B cell (primary cell): ENCODE measurements around the gene HRK. TPM values are rescaled to one million over a fixed set of nuclear protein-coding genes. Genes with fewer than 3 reads are reported as not detected.

ENCODE experiments used
- ATAC-seq: fragments of 200-7000 bp; cut with Tn5 transposase; one replicate; pipeline ENCODE4 v1.10.0; 2021; ENCODE audit warnings: low read depth, mild to moderate bottlenecking, moderate number of reproducible peaks, moderate library complexity
- CTCF ChIA-PET: fragments of 350-600 bp; sonication (Branson Sonifier 250); formaldehyde crosslinking; loops from one replicate; lab custom pipeline; 2021; ENCODE audit warnings: antibody characterized with exemption, inconsistent platforms; lab: Charles Lee
- POLR2A ChIA-PET: fragments of 350-600 bp; sonication (Branson Sonifier 250); formaldehyde crosslinking; loops from one replicate; lab custom pipeline; 2021; ENCODE audit warnings: antibody characterized with exemption; lab: Charles Lee
- DNase-seq: peaks from one replicate; pipeline ENCODE4 v3.0.0; 2013
- H2AFZ ChIP-seq: 2 replicates; pipeline ENCODE4 v1.6.1; 2012; ENCODE audit warnings: mild to moderate bottlenecking, low read depth, low read length; ENCODE audit not compliant: insufficient read depth, poor library complexity, severe bottlenecking
- H3K27ac ChIP-seq, 2 donors: 1 replicate in 1 of 2; 2 replicates in 1 of 2; pipeline ENCODE4 v1.5.1; 2012 to 2013; ENCODE audit warnings: low read length in 2 of 2, mild to moderate bottlenecking in 2 of 2, moderate library complexity in 1 of 2
- H3K27me3 ChIP-seq, 4 experiments: fragments of 200-600 bp in 1 of 4; sonication (generic) in 1 of 4; replicated peaks in 1 of 4; 1 replicate in 2 of 4; 2 replicates in 2 of 4; pipeline versions ENCODE4 v1.6.1 to v1.7.0; 2013 to 2016; ENCODE audit warnings: low read length in 3 of 4, mild to moderate bottlenecking in 2 of 4, mixed read lengths in 1 of 4, moderate library complexity in 1 of 4; ENCODE audit not compliant: insufficient read depth in 4 of 4, control insufficient read depth in 3 of 4; ENCODE audit errors: control extremely low read depth in 1 of 4
- H3K36me3 ChIP-seq, 2 experiments: replicated peaks in 1 of 2; 1 replicate in 1 of 2; 2 replicates in 1 of 2; pipeline versions ENCODE4 v1.6.1 to v1.7.1; 2013; ENCODE audit warnings: low read length in 1 of 2; ENCODE audit not compliant: insufficient read depth in 2 of 2, control insufficient read depth in 1 of 2; ENCODE audit errors: control extremely low read depth in 1 of 2, extremely low read depth in 1 of 2
- H3K4me1 ChIP-seq, 2 donors: fragments of 200-600 bp in 1 of 2; sonication (generic) in 1 of 2; 1 replicate in 1 of 2; 2 replicates in 1 of 2; pipeline versions ENCODE4 v1.5.1 to v1.6.1; 2013 to 2017; ENCODE audit warnings: low read length in 2 of 2; ENCODE audit not compliant: control insufficient read depth in 2 of 2, insufficient read depth in 2 of 2
- H3K4me2 ChIP-seq: replicated peaks from 2 replicates; pipeline ENCODE3; 2012; ENCODE audit warnings: mild to moderate bottlenecking, low read depth, low read length; ENCODE audit not compliant: poor library complexity, severe bottlenecking
- H3K4me3 ChIP-seq, 5 experiments: fragments of 200-600 bp in 1 of 5; sonication (generic) in 1 of 5; 1 replicate in 3 of 5; 2 replicates in 2 of 5; pipeline versions ENCODE4 v1.5.1 to v1.7.0; 2011 to 2016; ENCODE audit warnings: low read length in 4 of 5, mild to moderate bottlenecking in 4 of 5, low read depth in 2 of 5, control low read depth in 1 of 5, moderate library complexity in 1 of 5; ENCODE audit not compliant: insufficient read depth in 1 of 5; ENCODE audit errors: control extremely low read depth in 1 of 5, extremely low read depth in 1 of 5
- H3K79me2 ChIP-seq: fragments of 200-600 bp; sonication (generic); one replicate; pipeline ENCODE4 v1.6.0; 2016; ENCODE audit warnings: low read length; ENCODE audit not compliant: control insufficient read depth, insufficient read depth
- H3K9ac ChIP-seq: fragments of 200-600 bp; sonication (generic); 2 replicates; pipeline ENCODE4 v1.6.1; 2017; ENCODE audit warnings: mild to moderate bottlenecking, low read length, moderate library complexity
- H3K9me3 ChIP-seq, 3 donors: one replicate each; pipeline versions ENCODE4 v1.6.1 to v1.7.1; 2013; ENCODE audit warnings: low read length in 2 of 3; ENCODE audit not compliant: control insufficient read depth in 2 of 3, insufficient read depth in 1 of 3; ENCODE audit errors: control extremely low read depth in 1 of 3
- H4K20me1 ChIP-seq: 2 replicates; pipeline ENCODE4 v1.6.0; 2012; ENCODE audit warnings: mild to moderate bottlenecking, low read length; ENCODE audit not compliant: insufficient read depth, control insufficient read depth, poor library complexity, severe bottlenecking
- H3K27ac Mint-ChIP-seq: one replicate; pipeline ENCODE4 v1.8.0; 2021; ENCODE audit warnings: mixed read lengths
- H3K27me3 Mint-ChIP-seq: one replicate; pipeline ENCODE4 v1.8.0; 2021; ENCODE audit warnings: mixed read lengths
- H3K4me1 Mint-ChIP-seq: one replicate; pipeline ENCODE4 v1.8.0; 2021; ENCODE audit warnings: mixed read lengths
- H3K4me3 Mint-ChIP-seq: one replicate; pipeline ENCODE4 v1.8.0; 2021; ENCODE audit warnings: mixed read lengths
- H3K9me3 Mint-ChIP-seq: one replicate; pipeline ENCODE4 v1.8.0; 2022; ENCODE audit warnings: mixed read lengths; ENCODE audit not compliant: insufficient read depth
- CTCF ChIP-seq: fragments of 200-600 bp; IDR thresholded peaks from one replicate; pipeline ENCODE4 v1.8.0; 2022; ENCODE audit warnings: antibody characterized with exemption, mild to moderate bottlenecking
- EZH2 ChIP-seq: IDR thresholded peaks from 2 replicates; pipeline ENCODE4 v1.6.1; 2012; ENCODE audit warnings: borderline replicate concordance, low read depth, mild to moderate bottlenecking, moderate library complexity, low read length; ENCODE audit not compliant: insufficient read depth, poor library complexity, severe bottlenecking
- WGBS: methylation state at CpG from one replicate; pipeline ENCODE4 v1.1.5; 2013; ENCODE audit warnings: missing lambda C conversion rate; ENCODE audit not compliant: insufficient coverage; 5-methylcytosine and 5-hydroxymethylcytosine counted together
- intact Hi-C: fragments of 100-400 bp; cut with micrococcal nuclease; formaldehyde crosslinking; loops from one replicate; pipeline ENCODE4 v1.10.0; 2022
- polyA plus RNA-seq: library from polyadenylated mRNA; depleted of rRNA; stranded (reverse); fragments of >200 nt; gene quantifications from 2 replicates; pipeline ENCODE4 v1.2.3, GENCODE V29; 2012
- total RNA-seq, 2 donors: library from RNA; stranded (reverse); fragments of 120-200 nt in 1 of 2; gene quantifications; 1 replicate in 1 of 2; 2 replicates in 1 of 2; pipeline versions ENCODE4 v1.2.3 to v1.2.4, GENCODE V29; 2013 to 2022

Gene HRK
- total and polyA plus RNA-seq, 2 donors (not counting 1 experiment from before 2014, with no cell fraction given), result 1.8 to 45.1 TPM

- no peak for DNase-seq
- POLR2A ChIA-PET, result no interaction called here
- WGBS, result 100% methylated on average over 3 of the region's 7 CpGs
- intact Hi-C loops, result no loop called here
- no peak overlapping the region for H3K9ac ChIP-seq
- peaks cover 0 to 2% of the 10 kb centered on the region in 2 experiments for H3K36me3 ChIP-seq
- no peaks in the 10 kb centered on the region for H3K79me2 ChIP-seq
- TF ChIP-seq CTCF (no peak), EZH2 (no peak)
- peaks cover 45 to 71% of the 10 kb centered on the region in 2 donors for H3K4me1 ChIP-seq
- Mint-ChIP-seq H3K9me3 (no peaks in the 10 kb centered on the region), H3K4me1 (peaks cover 62% of the 10 kb centered on the region), H3K4me3 (no peak overlapping the region), H3K27ac (peak overlapping the region; percentile 84), H3K27me3 (no peaks in the 10 kb centered on the region)
- no peak overlapping the region for H2AFZ ChIP-seq
- no peak overlapping the region for H3K4me3 ChIP-seq
- no peak overlapping the region for H3K4me2 ChIP-seq
- CTCF ChIA-PET, result no interaction called here
- H3K9me3 ChIP-seq, result no peaks in the 10 kb centered on the region
- no peaks in the 10 kb centered on the region for H3K27me3 ChIP-seq
- ATAC-seq, result no peak
- no peaks in the 10 kb centered on the region for H4K20me1 ChIP-seq
- H3K27ac ChIP-seq, result no peak overlapping the region
Observed at GRCh38 chr12:116813271-116814041, 67.8 kb downstream of the HRK start.

DNA sequence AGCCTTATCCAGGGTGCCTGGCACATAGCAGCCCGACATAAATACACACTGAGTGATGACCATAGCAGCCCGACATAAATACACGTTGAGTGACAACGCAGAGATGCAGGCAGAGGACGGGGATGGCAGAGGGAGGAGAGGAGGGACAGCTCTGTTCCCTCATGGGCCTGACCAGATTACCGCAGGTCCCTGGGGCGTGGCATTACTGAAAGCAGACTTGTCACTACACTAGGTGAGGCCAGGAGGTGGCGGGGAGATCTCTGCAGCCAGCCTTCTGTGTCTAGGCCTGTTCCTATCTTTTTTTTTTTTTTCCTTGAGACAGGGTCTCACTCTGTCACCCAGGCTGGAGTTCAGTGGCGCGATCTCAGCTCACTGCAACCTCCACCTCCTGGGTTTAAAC, 69.0 kb downstream of the HRK start:
- POLR2A ChIA-PET, result interaction anchor here (1.0 kb wide), 1 partner anchor 68 kb away, joined by 8 read pairs; no protein-coding TSS in a partner anchor
- Histone ChIP-seq H3K4me1 (peaks cover 34 to 66% of the 10 kb centered on the region in 2 donors), H3K4me2 (no peak overlapping the region), H3K27ac (no peak overlapping the region), H3K27me3 (no peaks in the 10 kb centered on the region), H4K20me1 (no peaks in the 10 kb centered on the region), H3K9ac (no peak overlapping the region), H3K4me3 (no peak overlapping the region), H3K79me2 (no peaks in the 10 kb centered on the region), H2AFZ (no peak overlapping the region), H3K9me3 (no peaks in the 10 kb centered on the region), H3K36me3 (peaks cover 0 to 2% of the 10 kb centered on the region in 2 experiments)
- TF ChIP-seq CTCF (no peak), EZH2 (no peak)
- 94% methylated on average over 7 of the region's 10 CpGs for WGBS
- intact Hi-C loops, result no loop called here
- DNase-seq, result no peak
- no peaks in the 10 kb centered on the region for H3K9me3 Mint-ChIP-seq
- H3K4me3 Mint-ChIP-seq, result no peak overlapping the region
- ATAC-seq, result peak; percentile 48
- CTCF ChIA-PET, result no interaction called here
- H3K27ac Mint-ChIP-seq, result peak overlapping the region; percentile 62
- H3K4me1 Mint-ChIP-seq, result peaks cover 53% of the 10 kb centered on the region
- no peaks in the 10 kb centered on the region for H3K27me3 Mint-ChIP-seq
